NCI-H526 (cell line): ENCODE measurements around the gene TBX1.
"Not testable (repeated sequence)": the region's sequence is repeated elsewhere in the genome, so short reads cannot be mapped to it uniquely, and the experiment has no call there.

ENCODE experiments used
- DNase-seq, 2 experiments: peaks; one replicate each; lab custom pipeline; 2025; lab: John Stamatoyannopoulos, UW

Gene TBX1

DNA sequence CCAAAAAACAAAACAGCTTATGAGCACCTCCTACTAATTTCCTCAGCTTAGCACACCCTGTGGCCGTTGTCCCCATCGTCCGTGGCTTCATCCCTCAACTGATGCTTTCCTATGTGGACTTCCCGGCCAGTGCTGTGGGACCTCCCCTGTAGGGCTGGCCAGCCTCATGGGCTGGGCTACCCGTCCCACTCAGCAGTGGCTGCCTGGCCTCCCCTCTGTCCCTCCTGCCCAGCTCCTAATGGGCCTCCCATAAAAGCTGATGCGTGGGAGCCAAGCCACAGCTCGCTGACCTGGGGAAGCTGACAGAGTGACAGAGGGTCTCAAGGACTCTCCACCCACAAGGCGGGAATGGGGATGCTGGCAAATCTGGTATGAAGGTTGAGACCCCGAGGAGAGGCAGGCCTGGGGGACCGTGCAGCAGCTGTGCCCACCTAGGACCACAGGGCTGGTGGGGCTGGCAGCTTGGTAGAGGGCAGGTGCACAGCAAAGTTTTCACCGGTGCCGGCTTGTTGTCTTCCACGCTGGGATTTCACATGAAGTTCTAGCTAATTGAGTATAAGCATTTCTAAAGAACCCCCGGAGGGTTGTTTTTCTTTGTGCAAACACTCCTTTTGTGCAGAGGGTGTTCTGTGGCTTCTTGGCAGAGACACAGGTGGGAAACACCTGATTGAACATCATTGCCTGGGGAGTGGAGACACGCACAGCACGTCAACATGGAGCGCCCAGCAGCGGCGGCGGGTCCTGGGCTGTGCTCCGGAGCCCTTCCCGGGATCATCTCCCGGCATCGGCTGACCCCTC, 23.2 kb downstream of the TBX1 start:
- no peak for DNase-seq

DNA sequence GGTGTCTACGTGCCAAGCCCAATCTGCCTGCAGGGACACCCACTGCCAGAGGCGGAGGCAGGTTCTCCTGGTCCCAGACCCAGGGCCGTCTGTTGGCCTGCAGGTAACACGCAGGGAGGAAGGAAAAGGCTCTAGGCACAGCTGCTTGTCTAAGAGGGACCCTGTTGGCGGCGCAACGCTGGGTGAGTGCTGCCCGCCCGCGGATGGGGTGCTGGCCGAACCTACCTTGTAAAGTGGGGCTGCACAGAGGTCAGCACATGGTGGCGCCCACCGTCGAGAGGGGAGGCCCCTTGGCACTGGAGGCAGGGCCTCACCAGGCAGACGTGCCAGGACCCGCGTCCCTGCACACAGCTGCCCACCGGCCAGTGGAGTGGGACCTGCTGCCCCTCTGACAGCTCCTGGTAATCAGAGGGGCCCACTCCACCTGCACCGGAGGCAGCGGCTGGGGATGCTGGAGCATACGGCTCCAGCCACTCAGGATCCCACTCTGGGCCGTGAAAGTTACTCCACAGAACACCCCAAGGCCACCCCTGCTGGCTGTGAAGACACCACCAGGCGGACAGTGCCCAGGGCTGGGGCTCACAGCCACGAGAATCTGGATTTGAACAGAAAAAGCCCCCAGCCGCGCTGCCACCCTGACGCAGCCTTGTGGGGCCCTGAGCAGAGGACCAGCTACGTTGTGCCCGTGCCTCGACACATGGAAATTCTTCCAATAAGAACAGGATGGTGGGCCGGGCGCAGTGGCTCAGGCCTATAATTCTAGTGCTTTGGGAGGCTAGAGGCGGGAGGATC, 24.0 kb downstream of the TBX1 start:
- no peak for DNase-seq

DNA sequence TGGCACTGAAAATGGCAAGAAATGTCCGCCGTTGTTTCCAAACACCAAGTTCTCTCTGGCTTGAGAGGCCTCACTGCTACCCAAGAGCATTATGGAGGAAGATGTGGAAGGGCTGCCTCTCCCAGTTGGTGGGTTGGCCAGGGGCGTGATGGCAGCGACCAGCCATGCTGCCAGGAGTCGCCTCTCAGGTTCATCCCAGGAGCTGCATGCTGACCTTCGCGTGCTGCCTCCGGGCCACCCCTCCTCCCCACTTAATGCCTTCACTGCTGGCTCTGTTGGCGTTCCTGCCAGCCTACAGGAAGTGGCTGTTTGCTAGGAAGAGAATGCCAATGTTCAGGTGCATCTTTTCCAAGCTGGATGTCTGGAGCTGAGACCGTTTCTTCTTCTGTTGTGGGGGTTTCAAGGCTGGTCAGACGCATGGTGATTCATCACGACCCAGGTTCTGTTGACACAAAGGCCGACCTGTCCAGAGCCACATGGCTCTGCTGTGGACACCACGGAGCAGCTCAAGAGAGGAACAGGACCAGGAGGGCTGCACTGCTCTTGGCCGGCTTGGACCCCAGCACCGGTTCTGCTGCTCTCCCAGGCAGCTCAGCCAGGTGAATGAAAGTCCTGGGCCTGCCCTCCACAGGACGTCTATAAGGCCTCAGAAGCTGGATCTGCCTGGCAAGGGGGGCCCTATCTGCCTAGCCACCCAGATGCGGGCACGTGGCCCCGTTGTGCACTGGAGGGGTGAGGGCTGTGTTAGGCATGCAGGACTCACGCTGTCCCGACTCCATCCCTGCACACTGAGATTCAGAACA, 25.1 kb downstream of the TBX1 start:
- DNase-seq: no peak

DNA sequence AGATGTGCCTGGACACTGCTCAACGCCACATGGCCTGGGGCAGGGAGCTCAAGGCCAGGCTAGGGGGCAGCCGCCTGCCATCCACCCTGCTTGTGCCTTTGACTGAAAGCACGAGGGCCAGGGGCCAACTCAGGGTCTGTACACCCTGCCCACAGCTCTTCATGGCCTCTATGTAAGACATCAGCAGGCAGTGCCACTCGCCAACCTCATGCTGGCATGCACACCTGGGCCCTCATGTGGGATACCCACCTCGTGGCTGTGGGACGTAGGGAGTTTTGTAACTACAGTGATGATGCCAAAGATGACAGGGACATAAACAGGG, 25.6 kb downstream of the TBX1 start:
- DNase-seq: no peak

DNA sequence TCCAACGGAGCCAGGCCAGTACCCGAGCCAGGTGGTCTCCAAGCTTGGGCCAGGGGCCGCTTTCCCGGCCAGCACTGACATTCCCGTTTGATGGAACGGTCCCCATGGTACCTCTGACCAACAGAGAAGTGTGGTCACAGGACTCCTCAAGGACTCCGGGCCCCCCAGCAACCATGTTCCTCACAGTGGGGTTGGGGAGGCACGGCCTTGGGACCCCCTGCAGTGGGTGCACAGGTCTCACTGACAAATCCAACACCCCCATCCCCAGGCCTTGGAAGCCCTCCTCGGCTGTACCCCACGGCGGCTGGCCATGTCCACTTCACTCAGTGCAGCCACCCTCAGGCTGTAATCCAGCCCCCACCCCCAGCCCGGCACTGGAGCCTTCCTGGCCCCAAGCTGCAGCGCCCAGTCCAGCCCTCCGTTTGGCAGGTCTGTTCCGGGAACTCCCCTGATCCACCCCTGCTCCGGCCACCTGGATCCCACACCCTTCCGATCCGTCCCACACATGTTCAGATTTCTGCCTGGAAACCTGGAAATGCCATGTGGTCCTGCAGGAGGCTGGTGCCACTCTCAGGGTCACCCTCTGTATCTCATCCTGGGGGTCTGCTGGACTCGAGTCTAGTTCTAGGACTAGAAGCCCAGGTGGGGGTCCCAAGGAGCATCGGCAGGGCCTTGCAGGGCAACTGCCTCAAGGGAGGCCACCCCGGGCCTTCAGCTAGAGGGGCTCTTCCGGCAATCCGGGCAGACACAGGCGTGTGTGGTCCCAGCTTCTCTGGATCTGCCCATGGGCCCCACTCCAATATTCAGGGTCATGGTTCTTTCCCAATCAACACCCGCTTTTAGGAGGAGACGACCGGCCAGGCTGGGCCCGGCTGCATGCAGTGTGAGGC, 26.6 kb downstream of the TBX1 start:
- DNase-seq: no peak

DNA sequence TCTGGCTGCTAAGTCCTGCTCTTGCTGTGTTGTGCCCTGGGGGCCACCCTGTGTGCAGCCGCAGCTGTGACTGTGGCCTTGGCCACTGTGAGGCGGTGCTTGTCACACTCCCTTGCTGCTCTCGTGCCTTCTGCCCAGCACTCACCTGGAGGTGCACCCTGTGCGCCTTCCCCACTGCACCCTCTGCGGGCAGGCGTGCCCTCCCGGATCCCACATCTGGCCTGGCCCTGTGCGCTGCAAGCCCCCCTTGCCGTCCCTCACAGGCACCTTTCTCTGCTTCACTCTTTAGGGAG, 27.2 kb downstream of the TBX1 start:
- no peak for DNase-seq

DNA sequence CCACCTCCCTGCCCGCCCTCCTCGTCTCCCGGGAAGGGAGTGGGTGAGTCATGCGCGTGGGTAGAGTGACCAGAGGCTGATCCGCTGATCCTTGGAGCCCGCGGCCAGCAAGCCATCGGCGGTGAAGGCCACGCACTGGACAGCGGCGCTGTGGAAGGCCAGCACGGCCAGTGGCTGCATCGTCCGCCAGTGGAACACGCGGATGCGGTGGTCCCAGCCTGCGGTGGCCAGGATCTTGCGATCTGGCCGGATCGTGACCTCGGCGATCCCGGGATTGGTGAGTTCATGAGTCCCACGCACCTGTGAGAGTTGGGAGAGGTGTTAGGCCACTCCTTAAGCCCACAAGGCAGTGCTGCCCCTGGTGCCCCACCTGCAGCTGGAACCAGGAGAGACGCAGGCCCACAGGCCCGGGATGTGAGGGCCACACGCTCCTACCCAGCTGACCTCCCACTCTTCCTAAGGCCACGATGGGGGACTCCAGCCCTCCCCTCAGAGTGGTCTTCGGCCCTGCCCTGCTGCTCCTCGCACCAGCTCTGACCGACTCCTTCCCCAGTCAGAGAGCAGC, 28.2 kb downstream of the TBX1 start:
- no peak for DNase-seq

DNA sequence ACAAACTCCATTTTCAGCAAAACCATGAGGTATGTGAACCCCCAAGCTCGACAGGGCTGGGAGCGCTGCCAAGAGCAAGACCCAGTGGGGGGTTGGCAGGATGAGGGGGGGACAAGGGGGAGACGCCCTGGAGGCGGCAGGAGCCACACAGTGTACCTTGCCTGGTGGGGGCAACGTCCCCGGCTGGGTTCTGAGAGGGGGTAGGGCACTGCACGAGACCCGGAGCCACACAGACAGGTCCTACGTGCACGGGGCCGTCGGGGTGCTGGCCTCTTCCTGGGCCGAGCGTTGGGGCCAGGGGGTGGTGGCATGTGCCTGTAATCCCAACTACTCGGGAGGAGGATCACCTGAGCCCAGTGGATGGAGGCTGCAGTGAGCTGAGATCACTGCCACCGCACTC, 28.8 kb downstream of the TBX1 start:
- no peak for DNase-seq

DNA sequence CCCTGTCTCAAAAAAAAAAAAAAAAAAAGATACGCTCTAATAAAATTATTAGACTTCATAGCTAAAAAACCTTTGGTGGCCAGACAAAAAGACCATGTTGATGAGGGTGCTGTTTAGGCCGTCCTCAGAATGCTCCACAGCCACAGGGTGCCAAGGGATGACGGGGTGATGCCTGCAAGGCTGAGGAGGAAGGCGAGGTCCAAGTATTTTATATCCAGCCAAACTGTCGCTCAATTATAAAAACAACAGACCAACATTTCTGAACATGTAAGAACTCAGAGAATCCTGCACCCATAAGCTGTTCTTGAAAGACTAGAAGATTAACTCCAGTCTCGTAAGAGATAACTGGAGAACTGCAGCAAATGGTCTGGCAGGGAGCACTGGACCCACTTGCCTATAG, 29.2 kb downstream of the TBX1 start:
- DNase-seq: no peak

DNA sequence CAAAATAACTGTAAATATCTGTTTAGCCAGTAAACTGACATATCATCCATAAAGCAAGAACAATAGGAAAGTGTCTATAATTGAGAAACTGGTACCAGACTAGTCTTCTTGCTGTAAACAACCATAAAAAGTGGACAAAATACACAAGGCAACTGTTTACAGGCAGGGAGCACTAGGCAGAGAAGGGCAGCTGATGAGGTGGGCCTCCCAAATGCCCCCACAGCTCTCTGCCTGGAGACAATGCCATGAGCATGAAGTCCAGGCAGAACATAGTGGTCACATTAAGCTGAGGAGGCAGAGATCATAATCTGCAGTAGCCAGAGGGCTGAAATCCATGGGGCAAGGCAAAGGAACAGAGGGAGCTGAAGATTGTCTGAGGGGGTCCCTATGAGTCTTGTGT, 30.7 kb downstream of the TBX1 start:
- DNase-seq: no peak

DNA sequence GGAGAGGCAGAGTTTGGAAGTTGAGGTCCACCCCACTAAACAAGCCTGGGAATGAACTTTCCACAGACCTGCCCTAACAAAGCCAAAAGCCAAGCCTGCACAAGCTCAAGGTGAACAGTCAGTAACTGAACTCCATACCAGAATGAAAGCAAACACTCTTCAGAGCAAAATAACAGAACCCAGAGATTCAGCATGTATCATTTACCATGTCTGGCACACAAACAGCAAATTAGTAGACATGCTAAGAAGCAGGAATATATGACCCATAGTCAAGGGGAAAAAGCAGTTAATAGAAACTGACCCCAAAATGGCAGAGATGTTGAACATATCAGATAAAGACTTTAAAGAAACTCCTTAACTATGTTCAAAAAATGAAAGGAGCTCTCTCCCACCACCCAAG, 31.3 kb downstream of the TBX1 start:
- DNase-seq: no peak

DNA sequence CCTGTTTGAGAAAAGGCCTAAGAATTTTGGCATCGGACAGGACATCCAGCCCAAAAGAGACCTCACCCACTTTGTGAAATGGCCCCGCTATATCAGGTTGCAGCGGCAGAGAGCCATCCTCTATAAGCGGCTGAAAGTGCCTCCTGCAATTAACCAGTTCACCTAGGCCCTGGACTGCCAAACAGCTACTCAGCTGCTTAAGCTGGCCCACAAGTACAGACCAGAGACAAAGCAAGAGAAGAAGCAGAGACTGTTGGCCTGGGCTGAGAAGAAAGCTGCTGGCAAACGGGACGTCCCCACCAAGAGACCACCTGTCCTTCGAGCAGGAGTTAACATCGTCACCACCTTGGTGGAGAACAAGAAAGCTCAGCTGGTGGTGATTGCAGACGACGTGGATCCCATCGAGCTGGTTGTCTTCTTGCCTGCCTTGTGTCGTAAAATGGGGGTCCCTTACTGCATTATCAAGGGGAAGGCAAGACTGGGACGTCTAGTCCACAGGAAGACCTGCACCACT, 31.9 kb downstream of the TBX1 start:
- not testable (repeated sequence) for DNase-seq

DNA sequence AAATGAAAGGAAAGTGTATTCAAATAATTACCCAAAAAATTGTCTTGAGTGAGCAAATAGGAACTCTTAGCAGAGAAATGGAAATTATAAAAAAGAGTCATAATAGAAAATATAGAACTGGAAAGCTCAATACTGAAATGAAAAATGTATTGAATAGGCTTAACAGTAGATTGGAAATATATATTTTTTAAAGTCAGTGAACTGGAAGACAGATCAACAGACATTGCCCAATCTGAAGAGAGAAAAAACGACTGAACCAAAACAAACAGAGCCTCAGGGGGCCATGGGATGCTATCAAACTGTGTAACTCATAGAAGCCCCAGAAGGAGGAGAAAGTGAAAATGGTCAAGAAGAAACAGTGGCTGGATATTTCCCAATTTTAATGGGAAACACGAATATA, 32.6 kb downstream of the TBX1 start:
- no peak for DNase-seq

DNA sequence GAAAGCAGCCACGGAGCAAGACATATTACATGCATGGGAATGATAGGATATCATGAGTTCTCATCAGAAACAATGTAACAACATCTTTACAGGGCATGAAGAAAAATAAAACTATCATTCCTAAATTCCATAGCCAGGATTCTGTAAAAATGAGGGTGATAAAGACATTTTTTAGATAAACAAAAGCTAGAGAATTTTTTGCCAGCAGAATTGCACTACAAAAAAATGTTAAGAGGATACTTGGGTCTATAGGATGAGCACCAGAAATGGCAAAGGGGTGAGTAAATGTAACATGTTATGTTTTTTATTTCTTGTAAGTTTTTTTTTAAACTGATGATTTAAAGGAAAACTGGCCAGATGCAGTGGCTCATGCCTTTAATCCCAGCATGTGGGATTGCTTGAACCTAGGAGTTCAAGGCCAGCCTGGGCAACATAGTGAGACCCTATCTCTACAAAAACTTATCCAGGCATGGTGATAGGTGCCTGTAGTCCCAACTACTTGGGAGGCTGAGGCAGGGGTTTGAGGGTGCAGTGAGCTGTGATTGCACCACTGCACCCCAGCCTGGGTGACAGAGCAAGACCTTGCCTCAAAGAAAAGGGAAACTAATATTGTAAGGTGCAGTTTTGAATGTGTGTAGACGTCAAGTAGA, 33.2 kb downstream of the TBX1 start:
- no peak for DNase-seq

DNA sequence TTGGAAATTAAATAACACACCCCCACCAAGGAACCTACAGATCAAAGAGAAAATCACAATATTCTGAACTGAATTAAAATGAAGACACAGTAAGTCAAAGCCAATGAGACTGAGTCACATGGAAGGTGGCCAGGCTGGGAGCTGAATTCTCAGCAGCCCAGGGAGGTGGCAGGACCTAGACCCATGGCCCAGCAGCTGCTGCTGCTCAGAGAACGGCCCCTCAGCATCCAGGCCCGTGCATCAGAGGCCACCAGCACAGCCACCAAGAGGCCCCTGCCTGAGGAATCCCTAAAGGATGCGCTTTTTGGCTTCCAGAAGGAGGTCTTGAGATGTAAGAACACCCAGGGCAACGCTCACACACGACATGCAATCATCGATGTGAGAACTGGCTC, 35.0 kb downstream of the TBX1 start:
- no peak for DNase-seq

DNA sequence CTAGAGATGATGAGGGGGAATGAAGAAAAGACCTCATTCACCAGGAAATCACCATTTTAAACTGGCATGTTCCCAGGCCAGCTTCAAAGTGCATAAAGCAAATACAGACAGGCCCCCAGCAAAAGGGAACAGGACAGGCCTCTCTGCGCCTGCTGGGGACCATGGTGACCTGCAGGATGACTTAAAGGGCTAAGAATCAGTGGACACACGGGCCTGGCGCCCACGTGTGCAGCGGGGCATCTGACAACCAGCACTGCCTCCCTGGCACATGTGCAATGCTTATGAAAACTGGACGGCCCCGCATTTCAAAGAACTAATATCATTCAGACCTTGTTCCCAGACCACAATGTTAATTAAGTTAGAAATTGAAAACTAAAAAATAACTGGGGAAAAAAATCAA, 35.6 kb downstream of the TBX1 start:
- no peak for DNase-seq

DNA sequence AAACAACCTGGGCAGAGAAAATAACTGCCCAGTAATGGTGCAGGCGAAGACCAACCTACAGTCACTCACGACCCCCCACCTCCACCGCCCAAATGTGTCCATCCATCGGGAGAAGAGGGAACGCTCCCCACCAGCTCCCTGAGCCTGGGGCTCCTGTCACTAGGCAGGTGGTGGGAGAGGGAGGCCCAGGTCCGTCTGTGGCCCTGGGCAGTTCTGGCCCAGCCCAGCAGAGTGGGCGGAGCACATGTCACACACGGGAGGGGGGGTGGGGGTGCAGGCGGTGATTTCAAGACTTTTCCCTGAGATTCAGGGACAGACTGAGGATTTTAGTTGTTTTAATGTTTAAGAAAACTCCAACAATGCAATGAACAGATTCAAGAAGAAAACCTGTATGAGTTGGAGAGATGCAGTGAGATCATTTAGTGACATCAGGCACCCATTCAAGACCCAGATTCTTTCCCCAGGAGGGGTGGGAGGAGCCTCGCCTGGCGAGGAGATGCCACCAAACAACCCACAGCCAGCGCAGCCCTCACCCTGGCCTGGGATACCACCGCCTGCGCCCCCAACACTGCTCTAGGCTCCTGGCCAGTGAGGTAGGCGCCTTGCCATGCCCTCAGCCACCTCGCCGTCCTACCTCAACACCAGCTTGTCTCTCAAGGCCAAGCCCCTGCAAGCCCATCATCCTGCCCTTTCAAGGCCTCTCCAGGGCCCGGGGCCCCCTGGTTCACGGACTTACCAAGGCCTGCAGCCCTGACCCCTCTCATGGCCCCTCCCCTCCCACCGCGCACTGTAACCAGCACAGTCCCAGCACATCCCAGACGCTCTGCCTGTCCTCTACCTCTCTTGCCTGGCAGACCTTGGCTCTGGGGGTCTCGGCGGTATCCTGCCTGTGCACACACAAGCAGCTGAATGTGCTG, 36.8 kb downstream of the TBX1 start:
- DNase-seq: no peak

DNA sequence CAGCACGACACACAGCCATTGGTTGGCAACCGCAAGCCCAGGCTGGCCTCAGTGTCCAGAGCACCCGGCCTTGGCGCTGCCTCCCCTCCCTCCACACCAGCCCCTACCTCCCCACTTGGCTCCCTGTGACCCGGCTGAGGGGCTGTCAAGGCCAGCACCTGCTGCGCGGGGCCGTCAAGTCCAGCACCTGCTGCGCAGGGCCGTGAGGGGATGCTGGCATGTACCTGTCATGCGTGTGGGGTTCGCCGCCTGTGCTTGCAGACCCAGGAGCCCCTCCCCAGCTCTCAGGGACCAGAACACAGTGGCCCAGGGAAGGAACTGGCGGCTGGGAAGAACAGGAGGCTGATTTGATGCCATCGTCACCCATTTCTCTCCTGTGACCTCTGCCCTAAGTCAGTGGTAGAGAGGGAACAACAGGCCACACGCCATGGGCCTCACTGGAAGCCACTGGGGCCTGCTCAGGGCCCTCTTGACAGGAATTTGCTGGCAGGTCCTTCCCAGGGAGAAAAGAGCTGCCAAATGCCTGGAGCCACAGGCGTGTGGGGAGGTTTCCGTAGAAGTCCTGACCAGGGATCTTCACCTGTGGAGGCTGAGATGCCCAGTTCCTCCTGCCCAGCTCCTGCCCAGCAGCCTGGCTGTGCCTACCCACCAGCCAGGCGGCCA, 37.6 kb downstream of the TBX1 start:
- DNase-seq: no peak

DNA sequence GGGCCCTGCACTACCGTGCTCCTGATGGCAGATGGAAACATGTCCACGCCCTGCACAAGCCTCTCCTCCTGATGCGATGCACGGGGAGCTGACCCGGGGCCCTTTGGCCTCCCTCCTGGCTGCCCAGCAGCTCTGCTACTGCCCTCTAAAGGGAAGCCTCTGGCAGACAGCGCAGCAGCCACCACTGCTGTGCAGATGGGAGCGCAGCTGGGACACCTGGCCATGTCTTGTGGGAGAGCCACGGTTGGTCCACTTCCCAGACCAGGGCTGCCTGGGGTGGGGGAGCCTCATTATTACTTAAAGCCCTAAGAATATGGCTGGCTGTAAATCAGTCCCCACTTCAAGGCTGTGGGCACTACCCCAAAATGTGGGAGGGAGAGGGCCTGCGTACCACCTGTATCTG, 38.3 kb downstream of the TBX1 start:
- no peak for DNase-seq
